Hepatocyte (in vitro differentiated cells): ENCODE data around the gene RPS17.

Source experiments
- EZH2 ChIP-seq: fragments of 200-600 bp; sonication (generic); IDR thresholded peaks from 2 replicates; pipeline ENCODE4 v1.6.1; 2016; ENCODE audit warnings: antibody characterized with exemption, mild to moderate bottlenecking, borderline replicate concordance
- TF ChIP-seq, protein P1 (sequence below): fragments of 200-600 bp; sonication (generic); IDR thresholded peaks from 2 replicates; pipeline ENCODE4 v1.5.1; 2016; ENCODE audit warnings: antibody characterized with exemption, mild to moderate bottlenecking; ENCODE audit not compliant: poor library complexity

DNA sequence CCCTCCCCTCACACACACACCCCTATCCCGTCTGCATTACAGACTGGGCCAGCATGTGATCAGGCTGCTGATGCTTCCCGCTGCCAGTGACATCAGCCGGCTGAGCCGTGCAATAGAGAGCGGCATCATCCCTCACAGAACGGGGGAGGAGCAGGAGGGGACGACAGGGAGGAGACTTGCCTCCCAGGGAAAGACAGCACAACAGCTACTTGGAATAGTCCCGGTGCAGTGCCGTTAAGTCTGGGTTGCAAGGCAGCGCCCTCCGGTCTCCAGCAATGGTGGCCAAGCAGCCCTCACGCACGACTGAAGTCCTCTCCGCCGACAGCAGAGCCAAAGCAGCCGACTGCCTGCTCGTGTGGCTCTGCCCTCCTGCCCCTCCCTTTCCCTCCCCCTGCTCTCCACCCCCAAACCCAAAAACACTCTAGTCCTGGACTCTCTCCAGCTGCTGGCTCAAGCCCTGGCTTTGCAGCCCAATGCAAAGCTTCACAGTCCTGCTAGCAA, 31.5 kb upstream of the RPS17 start:
- TF ChIP-seq, protein P1, sequence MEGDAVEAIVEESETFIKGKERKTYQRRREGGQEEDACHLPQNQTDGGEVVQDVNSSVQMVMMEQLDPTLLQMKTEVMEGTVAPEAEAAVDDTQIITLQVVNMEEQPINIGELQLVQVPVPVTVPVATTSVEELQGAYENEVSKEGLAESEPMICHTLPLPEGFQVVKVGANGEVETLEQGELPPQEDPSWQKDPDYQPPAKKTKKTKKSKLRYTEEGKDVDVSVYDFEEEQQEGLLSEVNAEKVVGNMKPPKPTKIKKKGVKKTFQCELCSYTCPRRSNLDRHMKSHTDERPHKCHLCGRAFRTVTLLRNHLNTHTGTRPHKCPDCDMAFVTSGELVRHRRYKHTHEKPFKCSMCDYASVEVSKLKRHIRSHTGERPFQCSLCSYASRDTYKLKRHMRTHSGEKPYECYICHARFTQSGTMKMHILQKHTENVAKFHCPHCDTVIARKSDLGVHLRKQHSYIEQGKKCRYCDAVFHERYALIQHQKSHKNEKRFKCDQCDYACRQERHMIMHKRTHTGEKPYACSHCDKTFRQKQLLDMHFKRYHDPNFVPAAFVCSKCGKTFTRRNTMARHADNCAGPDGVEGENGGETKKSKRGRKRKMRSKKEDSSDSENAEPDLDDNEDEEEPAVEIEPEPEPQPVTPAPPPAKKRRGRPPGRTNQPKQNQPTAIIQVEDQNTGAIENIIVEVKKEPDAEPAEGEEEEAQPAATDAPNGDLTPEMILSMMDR: no peak
- no peak for TF ChIP-seq EZH2
